Stimulated activated naive CD8-positive, alpha-beta T cell treated with anti-CD3 and anti-CD28 coated beads, Interleukin-15, Interleukin-2, amounts not matched to agents 100 ng/mL and 50 ng/mL, for 24 hours (primary cell): ENCODE data around the gene KBTBD8.
A peak's percentile ranks its signal among the peaks of the same experiment; 100 is the strongest.

Experiments
- H3K27ac Mint-ChIP-seq: one replicate; pipeline ENCODE4 v1.8.0; 2021; ENCODE audit warnings: mild to moderate bottlenecking, mixed read lengths
- H3K27me3 Mint-ChIP-seq: one replicate; pipeline ENCODE4 v1.8.0; 2021; ENCODE audit warnings: mixed read lengths
- H3K36me3 Mint-ChIP-seq: one replicate; pipeline ENCODE4 v1.8.0; 2021; ENCODE audit warnings: low read depth, mixed read lengths
- H3K4me1 Mint-ChIP-seq: one replicate; pipeline ENCODE4 v1.8.0; 2021; ENCODE audit warnings: low read depth, mixed read lengths
- H3K4me3 Mint-ChIP-seq: one replicate; pipeline ENCODE4 v1.8.0; 2021; ENCODE audit warnings: mild to moderate bottlenecking, mixed read lengths
- H3K9me3 Mint-ChIP-seq: one replicate; pipeline ENCODE4 v1.8.0; 2021; ENCODE audit warnings: mixed read lengths

Gene KBTBD8

GRCh38 chr3:66998113-66998903, at the start of gene KBTBD8:
Gene KBTBD8 (plus strand): TSS chr3:66998307. CDS start chr3:66998356, 49 bp downstream.
- H3K27ac Mint-ChIP-seq, result peak within 1 kb of the TSS; percentile 91
- H3K9me3 Mint-ChIP-seq, result no peaks in the 10 kb centered on the region

GRCh38 chr3:66948838-66949237, 49.3 kb upstream of the KBTBD8 start:
- H3K9me3 Mint-ChIP-seq, result no peaks in the 10 kb centered on the region
- no peaks in the 10 kb centered on the region for H3K4me1 Mint-ChIP-seq
- no peak overlapping the region for H3K27ac Mint-ChIP-seq
- no peaks in the 10 kb centered on the region for H3K36me3 Mint-ChIP-seq
- H3K27me3 Mint-ChIP-seq, result peaks cover 7% of the 10 kb centered on the region
- no peak overlapping the region for H3K4me3 Mint-ChIP-seq

More at GRCh38 chr3:66998113-66998903, at the start of gene KBTBD8:
- H3K36me3 Mint-ChIP-seq, result peaks cover 28% of the 10 kb centered on the region
- H3K4me3 Mint-ChIP-seq, result peak within 1 kb of the TSS; percentile 93
- peaks cover 49% of the 10 kb centered on the region for H3K4me1 Mint-ChIP-seq
- peaks cover 31% of the 10 kb centered on the region for H3K27me3 Mint-ChIP-seq

- Mint-ChIP-seq H3K36me3 (no peaks in the 10 kb centered on the region), H3K27ac (no peak overlapping the region), H3K4me1 (no peaks in the 10 kb centered on the region), H3K27me3 (peaks cover 11% of the 10 kb centered on the region), H3K9me3 (no peaks in the 10 kb centered on the region), H3K4me3 (no peak overlapping the region)
These were observed 48.2 kb upstream of the KBTBD8 start for GRCh38 chr3:66949898-66950297.

GRCh38 chr3:66952357-66952756, 45.8 kb upstream of the KBTBD8 start:
- no peaks in the 10 kb centered on the region for H3K4me1 Mint-ChIP-seq
- H3K4me3 Mint-ChIP-seq, result no peak overlapping the region
- H3K9me3 Mint-ChIP-seq, result no peaks in the 10 kb centered on the region
- H3K36me3 Mint-ChIP-seq, result no peaks in the 10 kb centered on the region
- no peak overlapping the region for H3K27ac Mint-ChIP-seq
- peaks cover 14% of the 10 kb centered on the region for H3K27me3 Mint-ChIP-seq

GRCh38 chr3:66953934-66954445, 44.1 kb upstream of the KBTBD8 start:
- Mint-ChIP-seq H3K4me3 (no peak overlapping the region), H3K27me3 (peaks cover 14% of the 10 kb centered on the region), H3K9me3 (no peaks in the 10 kb centered on the region), H3K4me1 (no peaks in the 10 kb centered on the region), H3K36me3 (no peaks in the 10 kb centered on the region), H3K27ac (no peak overlapping the region)

GRCh38 chr3:66956742-66957141, 41.4 kb upstream of the KBTBD8 start:
- Mint-ChIP-seq H3K36me3 (no peaks in the 10 kb centered on the region), H3K9me3 (no peaks in the 10 kb centered on the region), H3K27ac (no peak overlapping the region), H3K4me3 (no peak overlapping the region), H3K4me1 (no peaks in the 10 kb centered on the region), H3K27me3 (peaks cover 16% of the 10 kb centered on the region)

GRCh38 chr3:66957367-66957766, 40.7 kb upstream of the KBTBD8 start:
- no peak overlapping the region for H3K27ac Mint-ChIP-seq
- no peaks in the 10 kb centered on the region for H3K9me3 Mint-ChIP-seq
- no peaks in the 10 kb centered on the region for H3K4me1 Mint-ChIP-seq
- peaks cover 21% of the 10 kb centered on the region for H3K27me3 Mint-ChIP-seq
- no peak overlapping the region for H3K4me3 Mint-ChIP-seq
- H3K36me3 Mint-ChIP-seq, result no peaks in the 10 kb centered on the region

- Mint-ChIP-seq H3K4me1 (no peaks in the 10 kb centered on the region), H3K4me3 (no peak overlapping the region), H3K27ac (no peak overlapping the region), H3K9me3 (no peaks in the 10 kb centered on the region), H3K36me3 (no peaks in the 10 kb centered on the region), H3K27me3 (peaks cover 24% of the 10 kb centered on the region)
These were observed 40.0 kb upstream of the KBTBD8 start for GRCh38 chr3:66958067-66958466.

GRCh38 chr3:66962664-66963063, 35.4 kb upstream of the KBTBD8 start:
- no peaks in the 10 kb centered on the region for H3K4me1 Mint-ChIP-seq
- H3K36me3 Mint-ChIP-seq, result no peaks in the 10 kb centered on the region

GRCh38 chr3:66971245-66971644, 26.9 kb upstream of the KBTBD8 start:
- no peaks in the 10 kb centered on the region for H3K36me3 Mint-ChIP-seq
- H3K4me3 Mint-ChIP-seq, result peak overlapping the region; percentile 75
- no peaks in the 10 kb centered on the region for H3K9me3 Mint-ChIP-seq
- H3K27ac Mint-ChIP-seq, result no peak overlapping the region
- no peaks in the 10 kb centered on the region for H3K27me3 Mint-ChIP-seq
- H3K4me1 Mint-ChIP-seq, result peaks cover 19% of the 10 kb centered on the region

More at GRCh38 chr3:66962664-66963063, 35.4 kb upstream of the KBTBD8 start:
- H3K9me3 Mint-ChIP-seq, result no peaks in the 10 kb centered on the region
- H3K27me3 Mint-ChIP-seq, result peaks cover 25% of the 10 kb centered on the region
- no peak overlapping the region for H3K4me3 Mint-ChIP-seq
- H3K27ac Mint-ChIP-seq, result no peak overlapping the region

GRCh38 chr3:66971891-66972551, 26.1 kb upstream of the KBTBD8 start:
- peak overlapping the region; percentile 75 for H3K4me3 Mint-ChIP-seq
- no peaks in the 10 kb centered on the region for H3K36me3 Mint-ChIP-seq
- no peaks in the 10 kb centered on the region for H3K9me3 Mint-ChIP-seq
- H3K4me1 Mint-ChIP-seq, result peaks cover 19% of the 10 kb centered on the region
- H3K27ac Mint-ChIP-seq, result peak overlapping the region; percentile 68
- H3K27me3 Mint-ChIP-seq, result no peaks in the 10 kb centered on the region

- Mint-ChIP-seq H3K27me3 (peaks cover 3% of the 10 kb centered on the region), H3K9me3 (no peaks in the 10 kb centered on the region), H3K36me3 (no peaks in the 10 kb centered on the region), H3K4me1 (no peaks in the 10 kb centered on the region), H3K27ac (no peak overlapping the region), H3K4me3 (no peak overlapping the region)
These were observed 17.3 kb upstream of the KBTBD8 start for GRCh38 chr3:66980791-66981190.

GRCh38 chr3:66983101-66983500, 15.0 kb upstream of the KBTBD8 start:
- no peak overlapping the region for H3K4me3 Mint-ChIP-seq
- no peak overlapping the region for H3K27ac Mint-ChIP-seq
- no peaks in the 10 kb centered on the region for H3K9me3 Mint-ChIP-seq
- H3K36me3 Mint-ChIP-seq, result no peaks in the 10 kb centered on the region
- peaks cover 3% of the 10 kb centered on the region for H3K27me3 Mint-ChIP-seq
- no peaks in the 10 kb centered on the region for H3K4me1 Mint-ChIP-seq

GRCh38 chr3:66985336-66985920, 12.7 kb upstream of the KBTBD8 start:
- no peaks in the 10 kb centered on the region for H3K4me1 Mint-ChIP-seq
- no peaks in the 10 kb centered on the region for H3K9me3 Mint-ChIP-seq
- peaks cover 3% of the 10 kb centered on the region for H3K27me3 Mint-ChIP-seq
- H3K27ac Mint-ChIP-seq, result no peak overlapping the region
- no peak overlapping the region for H3K4me3 Mint-ChIP-seq
- no peaks in the 10 kb centered on the region for H3K36me3 Mint-ChIP-seq

- H3K4me3 Mint-ChIP-seq, result no peak overlapping the region
- H3K27ac Mint-ChIP-seq, result no peak overlapping the region
- no peaks in the 10 kb centered on the region for H3K36me3 Mint-ChIP-seq
- no peaks in the 10 kb centered on the region for H3K9me3 Mint-ChIP-seq
- H3K27me3 Mint-ChIP-seq, result peaks cover 3% of the 10 kb centered on the region
- H3K4me1 Mint-ChIP-seq, result no peaks in the 10 kb centered on the region
These were observed 11.7 kb upstream of the KBTBD8 start for GRCh38 chr3:66986406-66986805.
